ENCODE data around the gene MEG3. TPM values are rescaled to one million over a fixed set of nuclear protein-coding genes. Genes with fewer than 3 reads are reported as not detected.

The MEG3 gene
- total RNA-seq, 1 donor from 2014 or later, result not detected

GRCh38 chr14:100783630-100784370 lies 42.1 kb upstream of the MEG3 start:
- no peaks in the 10 kb centered on the region for H3K36me3 Mint-ChIP-seq (ENCODE audit: low read depth)
- no peaks in the 10 kb centered on the region for H3K4me1 Mint-ChIP-seq (ENCODE audit: low read depth)
- H3K27me3 Mint-ChIP-seq (ENCODE audit: low read depth), result no peaks in the 10 kb centered on the region
- H3K9me3 Mint-ChIP-seq, result no peaks in the 10 kb centered on the region
- H3K4me3 Mint-ChIP-seq (ENCODE audit: low read depth), result no peak overlapping the region
- intact Hi-C loops (cut with micrococcal nuclease), result no loop called here
- DNase-seq (ENCODE audit: low spot score), result no peak
- no peak overlapping the region for H3K27ac Mint-ChIP-seq

GRCh38 chr14:100784523-100785337 lies 41.2 kb upstream of the MEG3 start:
- H3K4me3 Mint-ChIP-seq (ENCODE audit: low read depth), result no peak overlapping the region
- no peak overlapping the region for H3K27ac Mint-ChIP-seq
- no peaks in the 10 kb centered on the region for H3K27me3 Mint-ChIP-seq (ENCODE audit: low read depth)
- H3K4me1 Mint-ChIP-seq (ENCODE audit: low read depth), result no peaks in the 10 kb centered on the region
- no peaks in the 10 kb centered on the region for H3K9me3 Mint-ChIP-seq
- intact Hi-C loops (cut with micrococcal nuclease), result no loop called here
- DNase-seq (ENCODE audit: low spot score), result no peak
- no peaks in the 10 kb centered on the region for H3K36me3 Mint-ChIP-seq (ENCODE audit: low read depth)

GRCh38 chr14:100785338-100785615 lies 40.6 kb upstream of the MEG3 start:
- Mint-ChIP-seq H3K36me3 (ENCODE audit: low read depth) (no peaks in the 10 kb centered on the region), H3K4me1 (ENCODE audit: low read depth) (no peaks in the 10 kb centered on the region), H3K27me3 (ENCODE audit: low read depth) (no peaks in the 10 kb centered on the region), H3K4me3 (ENCODE audit: low read depth) (no peak overlapping the region), H3K27ac (no peak overlapping the region), H3K9me3 (no peaks in the 10 kb centered on the region)
- intact Hi-C loops (cut with micrococcal nuclease), result no loop called here
- no peak for DNase-seq (ENCODE audit: low spot score)

- H3K9me3 Mint-ChIP-seq, result no peaks in the 10 kb centered on the region
- H3K27ac Mint-ChIP-seq, result no peak overlapping the region
- H3K27me3 Mint-ChIP-seq (ENCODE audit: low read depth), result no peaks in the 10 kb centered on the region
- no peak for DNase-seq (ENCODE audit: low spot score)
- H3K4me1 Mint-ChIP-seq (ENCODE audit: low read depth), result no peaks in the 10 kb centered on the region
- H3K4me3 Mint-ChIP-seq (ENCODE audit: low read depth), result no peak overlapping the region
- intact Hi-C loops (cut with micrococcal nuclease), result no loop called here
- H3K36me3 Mint-ChIP-seq (ENCODE audit: low read depth), result no peaks in the 10 kb centered on the region
Observed at GRCh38 chr14:100785626-100786025, 40.3 kb upstream of the MEG3 start.

GRCh38 chr14:100786131-100786530 lies 39.8 kb upstream of the MEG3 start:
- no peaks in the 10 kb centered on the region for H3K9me3 Mint-ChIP-seq
- no peak for DNase-seq (ENCODE audit: low spot score)
- H3K36me3 Mint-ChIP-seq (ENCODE audit: low read depth), result no peaks in the 10 kb centered on the region
- no peaks in the 10 kb centered on the region for H3K27me3 Mint-ChIP-seq (ENCODE audit: low read depth)
- H3K27ac Mint-ChIP-seq, result no peak overlapping the region
- no peak overlapping the region for H3K4me3 Mint-ChIP-seq (ENCODE audit: low read depth)
- H3K4me1 Mint-ChIP-seq (ENCODE audit: low read depth), result no peaks in the 10 kb centered on the region
- intact Hi-C loops (cut with micrococcal nuclease), result no loop called here

GRCh38 chr14:100786576-100787219 lies 39.2 kb upstream of the MEG3 start:
- Mint-ChIP-seq H3K9me3 (no peaks in the 10 kb centered on the region), H3K4me1 (ENCODE audit: low read depth) (no peaks in the 10 kb centered on the region), H3K4me3 (ENCODE audit: low read depth) (no peak overlapping the region), H3K36me3 (ENCODE audit: low read depth) (no peaks in the 10 kb centered on the region), H3K27ac (no peak overlapping the region), H3K27me3 (ENCODE audit: low read depth) (no peaks in the 10 kb centered on the region)
- no peak for DNase-seq (ENCODE audit: low spot score)
- intact Hi-C loops (cut with micrococcal nuclease), result no loop called here

GRCh38 chr14:100787659-100788058 lies 38.3 kb upstream of the MEG3 start:
- intact Hi-C loops (cut with micrococcal nuclease), result no loop called here
- Mint-ChIP-seq H3K9me3 (no peaks in the 10 kb centered on the region), H3K36me3 (ENCODE audit: low read depth) (no peaks in the 10 kb centered on the region), H3K27ac (no peak overlapping the region), H3K4me1 (ENCODE audit: low read depth) (no peaks in the 10 kb centered on the region), H3K4me3 (ENCODE audit: low read depth) (no peak overlapping the region), H3K27me3 (ENCODE audit: low read depth) (no peaks in the 10 kb centered on the region)
- DNase-seq (ENCODE audit: low spot score), result no peak

GRCh38 chr14:100788517-100788916 lies 37.4 kb upstream of the MEG3 start:
- Mint-ChIP-seq H3K4me3 (ENCODE audit: low read depth) (no peak overlapping the region), H3K27me3 (ENCODE audit: low read depth) (no peaks in the 10 kb centered on the region), H3K9me3 (no peaks in the 10 kb centered on the region), H3K4me1 (ENCODE audit: low read depth) (no peaks in the 10 kb centered on the region), H3K27ac (no peak overlapping the region), H3K36me3 (ENCODE audit: low read depth) (no peaks in the 10 kb centered on the region)
- intact Hi-C loops (cut with micrococcal nuclease), result no loop called here
- DNase-seq (ENCODE audit: low spot score), result no peak

GRCh38 chr14:100788942-100789341 lies 37.0 kb upstream of the MEG3 start:
- Mint-ChIP-seq H3K9me3 (no peaks in the 10 kb centered on the region), H3K4me1 (ENCODE audit: low read depth) (no peaks in the 10 kb centered on the region), H3K4me3 (ENCODE audit: low read depth) (no peak overlapping the region), H3K27me3 (ENCODE audit: low read depth) (no peaks in the 10 kb centered on the region), H3K36me3 (ENCODE audit: low read depth) (no peaks in the 10 kb centered on the region), H3K27ac (no peak overlapping the region)
- DNase-seq (ENCODE audit: low spot score), result no peak
- intact Hi-C loops (cut with micrococcal nuclease), result no loop called here

GRCh38 chr14:100789460-100790417 lies 36.2 kb upstream of the MEG3 start:
- Mint-ChIP-seq H3K4me1 (ENCODE audit: low read depth) (no peaks in the 10 kb centered on the region), H3K36me3 (ENCODE audit: low read depth) (no peaks in the 10 kb centered on the region), H3K4me3 (ENCODE audit: low read depth) (no peak overlapping the region), H3K27ac (no peak overlapping the region), H3K27me3 (ENCODE audit: low read depth) (no peaks in the 10 kb centered on the region), H3K9me3 (no peaks in the 10 kb centered on the region)
- intact Hi-C loops (cut with micrococcal nuclease), result no loop called here
- DNase-seq (ENCODE audit: low spot score), result no peak

- intact Hi-C loops (cut with micrococcal nuclease), result no loop called here
Observed at GRCh38 chr14:100790502-100791347, 35.2 kb upstream of the MEG3 start.

GRCh38 chr14:100791348-100791735 lies 34.6 kb upstream of the MEG3 start:
- Mint-ChIP-seq H3K27ac (no peak overlapping the region), H3K36me3 (ENCODE audit: low read depth) (no peaks in the 10 kb centered on the region), H3K4me1 (ENCODE audit: low read depth) (no peaks in the 10 kb centered on the region), H3K4me3 (ENCODE audit: low read depth) (no peak overlapping the region), H3K9me3 (no peaks in the 10 kb centered on the region), H3K27me3 (ENCODE audit: low read depth) (no peaks in the 10 kb centered on the region)
- DNase-seq (ENCODE audit: low spot score), result no peak
- intact Hi-C loops (cut with micrococcal nuclease), result no loop called here

More at GRCh38 chr14:100790502-100791347, 35.2 kb upstream of the MEG3 start:
- H3K36me3 Mint-ChIP-seq (ENCODE audit: low read depth), result no peaks in the 10 kb centered on the region
- no peak overlapping the region for H3K27ac Mint-ChIP-seq
- no peak for DNase-seq (ENCODE audit: low spot score)
- H3K9me3 Mint-ChIP-seq, result no peaks in the 10 kb centered on the region
- no peak overlapping the region for H3K4me3 Mint-ChIP-seq (ENCODE audit: low read depth)
- H3K4me1 Mint-ChIP-seq (ENCODE audit: low read depth), result no peaks in the 10 kb centered on the region
- no peaks in the 10 kb centered on the region for H3K27me3 Mint-ChIP-seq (ENCODE audit: low read depth)

Data from activated T-helper 2 cell treated with anti-CD3 and anti-CD28 coated beads, Interferon-gamma antibody, Interleukin-2, Interleukin-4, amounts not matched to agents 10 μg/mL and 5 μg/mL and 100 μg/mL, durations not matched to agents 14 hours and 24 hours and 36 hours (primary cell).